GM18511 (cell line): ENCODE data around the gene G3BP2.
"Not testable (repeated sequence)": the region's sequence is repeated elsewhere in the genome, so short reads cannot be mapped to it uniquely, and the experiment has no call there.

ENCODE experiments used
- ATAC-seq: cut with Tn5 transposase; IDR thresholded peaks from one replicate; pipeline ENCODE4 v1.9.1; 2021; ENCODE audit warnings: mild to moderate bottlenecking, moderate library complexity; ENCODE audit not compliant: unreplicated experiment

The G3BP2 gene

GRCh38 chr4:75685546-75686189 is 12.5 kb upstream of the G3BP2 start:
- no peak for ATAC-seq

- ATAC-seq, result no peak
These were observed 10.4 kb upstream of the G3BP2 start for GRCh38 chr4:75683482-75684155.

- no peak for ATAC-seq
These were observed 6.8 kb upstream of the G3BP2 start for GRCh38 chr4:75679876-75680575.

GRCh38 chr4:75678965-75679364 is 5.8 kb upstream of the G3BP2 start:
- no peak for ATAC-seq

DNA sequence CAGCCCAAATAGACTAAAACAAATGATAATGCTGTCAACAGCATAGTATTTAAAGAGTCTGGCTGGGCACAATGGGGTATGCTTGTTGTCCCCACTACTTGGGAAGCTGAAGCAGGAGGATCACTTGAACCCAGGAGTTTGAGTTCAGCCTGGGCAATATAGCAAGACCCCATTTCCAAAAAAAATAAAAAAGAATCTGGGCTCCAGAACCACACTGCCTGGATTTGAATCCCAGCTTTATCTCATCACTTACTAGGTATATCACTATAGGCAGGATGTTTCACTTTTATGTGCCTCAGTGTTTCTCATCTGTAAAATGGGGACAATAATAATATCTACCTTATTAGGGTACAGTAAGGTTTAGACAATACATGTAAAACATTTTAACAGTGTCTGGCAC is 5.3 kb upstream of the G3BP2 start:
- no peak for ATAC-seq

DNA sequence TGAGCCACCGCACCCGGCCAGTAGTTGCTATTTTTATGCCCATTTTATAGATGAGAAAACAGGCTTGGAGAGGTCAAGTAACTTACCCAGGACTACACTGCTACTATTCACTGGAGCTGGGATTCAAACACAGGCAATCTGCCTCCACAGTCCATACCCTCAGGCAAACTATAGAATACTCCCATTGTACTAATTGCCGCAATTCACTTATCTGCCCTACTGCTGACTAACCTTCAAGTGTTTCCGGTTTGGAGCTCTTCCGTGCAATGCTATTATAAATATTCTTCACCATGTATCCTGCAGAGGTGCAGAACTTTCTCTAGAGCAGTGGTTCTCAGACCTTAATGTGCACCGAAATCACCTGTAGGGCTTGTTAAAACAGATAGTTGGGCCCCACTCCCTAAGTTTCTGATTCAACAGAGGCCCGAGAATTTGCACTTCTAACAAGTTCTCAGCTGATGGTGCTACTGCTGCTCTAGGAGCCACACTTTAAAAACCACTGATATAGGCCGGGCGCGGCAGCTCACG is 1.9 kb upstream of the G3BP2 start:
- ATAC-seq, result no peak

GRCh38 chr4:75673959-75674328 is 733 bp upstream of the G3BP2 start:
- ATAC-seq, result no peak

DNA sequence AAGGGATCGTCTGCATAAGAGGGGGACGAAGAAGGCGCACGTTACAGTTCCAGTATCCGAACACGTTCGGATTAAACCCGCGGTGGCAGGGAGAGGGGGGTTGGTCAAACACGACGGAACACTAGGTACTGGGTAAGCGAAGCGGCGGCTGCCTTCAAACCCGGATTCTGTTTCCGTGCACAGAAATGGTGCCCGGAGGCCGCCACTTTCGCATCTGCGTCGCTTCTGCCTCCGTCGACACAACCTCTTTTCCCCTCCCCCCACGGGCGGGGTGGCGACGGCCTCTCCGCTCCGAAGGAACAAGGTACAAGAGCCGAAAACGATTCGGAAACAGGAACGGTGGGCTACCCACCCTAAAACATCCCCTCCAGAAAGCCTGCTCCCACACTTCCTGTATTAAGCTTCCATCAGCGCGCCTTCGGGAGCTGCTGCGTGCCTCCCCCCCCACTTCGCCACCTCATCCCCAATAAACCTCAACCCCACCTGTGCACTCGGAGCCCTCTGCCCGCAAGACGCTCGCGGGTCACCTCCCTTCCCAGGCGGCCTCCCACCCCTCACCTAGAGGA is 667 bp downstream of the G3BP2 start:
- peak; percentile 35 for ATAC-seq

DNA sequence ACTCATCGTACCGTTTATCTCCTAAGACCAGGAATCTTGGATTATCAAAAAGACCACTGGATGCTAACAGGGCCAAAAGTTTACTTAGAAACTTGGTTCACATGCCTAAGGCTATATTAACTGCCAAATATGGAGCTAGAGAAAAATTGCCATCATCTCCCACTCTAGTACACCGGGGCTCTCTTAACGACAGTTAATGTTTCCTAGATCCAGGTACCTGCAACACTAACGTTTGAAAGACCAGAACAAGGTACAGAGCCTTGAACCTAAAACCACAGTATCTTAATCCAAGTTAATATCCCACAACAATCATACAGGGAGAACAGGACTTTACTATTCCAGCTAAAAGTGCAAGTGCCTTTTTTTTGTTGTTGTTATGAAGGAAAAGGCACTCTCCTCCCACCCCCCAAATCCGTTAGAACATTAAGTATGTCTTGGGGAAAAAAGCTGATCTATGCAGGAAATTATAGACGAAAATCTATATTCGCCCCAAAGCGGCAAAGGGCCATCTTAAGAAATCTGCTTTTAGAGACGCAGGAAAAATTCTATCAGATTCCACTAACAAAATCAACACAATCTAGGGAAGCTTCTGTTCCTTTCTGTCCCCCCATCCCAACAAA is 1.3 kb downstream of the G3BP2 start:
- no peak for ATAC-seq

DNA sequence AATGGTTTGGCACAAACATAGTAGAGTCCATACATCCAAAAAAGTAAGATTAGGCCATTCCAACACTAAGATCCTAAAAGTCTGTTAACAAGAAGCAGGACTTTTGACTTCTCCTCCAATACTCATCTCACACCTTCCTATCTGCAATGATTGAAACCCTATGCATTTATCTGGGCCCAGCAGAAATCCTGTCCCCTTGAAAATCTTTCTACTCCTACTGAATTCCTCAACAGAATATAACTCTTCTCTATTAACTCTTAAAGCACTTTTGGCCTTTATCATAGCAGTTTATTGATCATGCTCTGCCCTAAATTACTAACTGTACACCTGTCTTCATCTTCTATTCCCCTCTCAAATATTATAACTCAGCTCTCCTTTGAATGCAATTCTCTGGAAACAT is 4.6 kb downstream of the G3BP2 start:
- no peak for ATAC-seq

- ATAC-seq, result not testable (repeated sequence)
These were observed 5.6 kb downstream of the G3BP2 start for GRCh38 chr4:75667636-75668035.

DNA sequence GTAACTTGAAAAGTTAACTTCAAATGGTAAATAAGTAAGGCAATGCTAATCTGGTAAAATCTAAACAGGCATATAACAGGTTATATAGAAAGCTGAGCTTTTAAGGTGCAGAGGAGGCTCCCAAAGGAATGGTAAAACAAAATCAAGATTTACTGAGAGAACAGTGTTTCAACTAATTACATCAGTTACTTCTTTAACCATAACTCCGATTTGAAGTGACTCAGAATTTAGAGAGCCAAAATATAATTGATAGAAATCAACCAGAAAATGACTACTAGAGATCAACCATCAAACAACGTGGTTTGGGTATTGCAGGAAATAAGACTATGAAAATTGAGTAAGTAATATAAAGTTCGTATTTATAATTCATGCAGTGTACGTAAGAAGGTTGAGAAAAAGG is 6.9 kb downstream of the G3BP2 start:
- no peak for ATAC-seq

DNA sequence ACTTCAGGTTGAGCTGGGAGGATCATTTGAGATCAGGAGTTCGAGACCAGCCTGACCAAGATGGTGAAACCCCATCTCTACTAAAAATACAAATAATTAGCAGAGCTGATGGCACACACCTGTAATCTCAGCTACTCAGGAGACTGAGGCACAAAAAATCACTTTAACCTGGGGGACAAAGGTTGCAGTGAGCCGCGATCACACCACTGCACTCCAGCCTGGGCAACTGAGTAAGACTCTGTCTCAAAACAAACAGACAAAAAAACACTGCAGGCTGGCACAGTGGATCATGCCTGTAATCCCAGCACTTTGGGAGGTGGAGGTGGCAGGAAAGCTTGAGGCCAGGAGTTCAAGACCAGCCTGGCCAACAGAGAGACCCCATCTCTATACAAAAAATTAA is 8.6 kb downstream of the G3BP2 start:
- not testable (repeated sequence) for ATAC-seq

DNA sequence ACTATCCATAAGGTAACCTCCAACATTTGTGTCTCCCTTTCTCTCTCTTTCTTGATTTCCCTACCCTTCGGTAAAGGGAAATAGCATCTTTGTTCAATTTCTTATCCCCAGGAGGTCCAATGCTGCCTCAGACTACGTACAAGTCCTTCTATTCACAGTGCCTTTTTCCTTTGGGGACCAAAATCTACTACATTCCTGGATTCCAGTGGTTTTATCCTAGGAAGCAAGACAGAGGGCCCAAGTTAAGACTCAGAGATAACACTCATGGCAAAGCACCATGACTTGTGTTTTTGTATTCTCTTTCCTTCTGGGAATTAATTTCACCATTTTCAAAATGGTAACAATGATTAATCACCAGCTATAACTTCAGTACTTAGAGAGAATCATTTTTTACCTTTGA is 10.6 kb downstream of the G3BP2 start:
- no peak for ATAC-seq

DNA sequence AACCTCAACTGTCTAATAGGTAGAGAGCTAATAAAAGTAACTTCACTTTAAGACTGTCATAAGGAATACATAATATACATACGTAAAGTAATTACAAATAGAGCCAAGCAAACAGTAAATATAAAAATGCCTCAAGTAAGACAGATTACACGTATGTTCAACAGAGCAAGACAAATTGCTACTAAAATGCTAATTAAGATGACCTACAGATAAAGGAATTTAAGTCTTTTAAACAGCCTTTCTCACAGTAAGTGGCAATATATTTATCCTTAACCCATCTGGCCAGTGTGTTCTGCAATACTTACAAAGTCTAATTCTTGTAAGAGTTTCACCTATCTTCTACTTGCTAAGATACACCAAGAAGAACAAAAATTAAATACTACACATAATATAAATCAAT is 12.7 kb downstream of the G3BP2 start:
- ATAC-seq, result no peak

DNA sequence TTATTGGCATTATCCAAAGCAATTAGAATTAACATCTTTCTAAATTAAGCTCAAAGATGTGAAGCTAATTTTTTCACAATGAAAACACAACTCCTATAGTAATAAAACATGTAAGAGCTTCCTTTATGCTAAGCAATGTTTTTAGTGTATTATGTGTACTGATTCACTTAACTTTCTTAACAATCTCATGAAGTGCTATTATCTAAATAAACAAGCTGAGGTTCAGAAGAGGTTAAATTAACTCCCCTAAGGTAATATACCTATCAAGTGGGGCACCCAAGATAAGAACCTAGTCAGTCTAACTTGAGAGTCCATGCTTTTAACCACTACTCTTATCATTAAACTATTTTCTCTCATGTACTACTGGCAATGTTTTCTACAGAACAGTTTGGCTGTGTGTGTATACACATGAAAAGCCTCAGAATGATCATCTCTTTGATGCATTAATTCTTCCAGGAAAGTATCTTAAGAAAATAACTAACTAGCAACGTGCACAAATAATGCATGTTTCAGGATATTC is 13.6 kb downstream of the G3BP2 start:
- no peak for ATAC-seq

DNA sequence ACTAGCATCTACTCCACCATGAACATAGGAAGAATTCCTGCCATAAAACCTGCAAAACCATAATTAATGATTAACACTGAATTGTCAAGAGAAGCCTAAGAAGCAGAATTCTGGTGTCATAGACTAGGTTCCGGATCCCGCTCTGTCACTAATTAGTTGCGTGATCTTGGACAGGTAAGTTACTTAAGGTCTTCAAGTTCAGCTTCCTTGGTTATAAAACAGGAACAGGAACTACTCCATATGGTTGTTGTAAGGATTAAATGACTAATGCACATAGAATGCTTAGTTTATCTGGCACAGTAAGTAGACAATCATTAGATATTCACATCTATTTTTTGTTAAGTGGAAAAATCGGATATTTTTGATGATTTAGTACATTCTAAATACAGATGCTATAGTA is 14.3 kb downstream of the G3BP2 start:
- no peak for ATAC-seq

DNA sequence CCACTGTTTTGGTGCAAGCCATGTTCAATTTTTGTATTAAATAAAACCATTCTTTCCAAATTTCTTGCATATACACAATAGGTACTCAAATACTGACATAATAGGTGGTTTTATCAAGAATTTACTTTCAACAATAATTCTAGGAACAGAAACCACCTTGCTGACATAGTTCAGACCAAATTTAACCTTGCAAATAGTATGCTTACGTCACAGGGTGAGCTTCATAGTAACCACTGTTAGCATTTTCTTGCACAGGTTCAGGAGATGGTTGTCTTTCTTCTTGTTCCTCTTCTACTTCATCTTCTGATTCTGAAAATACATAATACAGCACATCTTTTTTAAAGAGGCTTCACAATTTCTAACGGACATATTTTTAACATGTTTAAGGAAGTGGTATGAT is 17.6 kb downstream of the G3BP2 start:
- peak; percentile 83 for ATAC-seq

DNA sequence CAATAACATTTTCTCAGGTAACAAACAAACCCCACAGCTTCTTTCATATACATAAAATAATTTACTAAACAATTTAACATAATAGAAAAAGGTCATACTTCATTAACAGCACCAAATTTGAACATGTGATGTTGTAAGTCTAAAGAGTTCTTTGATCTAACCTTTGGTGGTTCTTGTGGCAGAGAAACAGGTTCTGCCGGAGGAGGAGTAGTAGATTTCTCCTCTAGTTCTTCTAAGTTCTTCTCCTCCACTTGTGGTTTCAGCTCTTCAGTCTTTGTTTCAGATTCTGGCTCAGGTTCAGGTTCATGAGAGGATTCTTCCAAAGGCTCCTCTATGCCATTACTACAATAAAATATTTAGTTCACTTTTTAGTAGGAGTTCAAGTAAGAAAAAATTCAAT is 18.3 kb downstream of the G3BP2 start:
- ATAC-seq, result no peak

DNA sequence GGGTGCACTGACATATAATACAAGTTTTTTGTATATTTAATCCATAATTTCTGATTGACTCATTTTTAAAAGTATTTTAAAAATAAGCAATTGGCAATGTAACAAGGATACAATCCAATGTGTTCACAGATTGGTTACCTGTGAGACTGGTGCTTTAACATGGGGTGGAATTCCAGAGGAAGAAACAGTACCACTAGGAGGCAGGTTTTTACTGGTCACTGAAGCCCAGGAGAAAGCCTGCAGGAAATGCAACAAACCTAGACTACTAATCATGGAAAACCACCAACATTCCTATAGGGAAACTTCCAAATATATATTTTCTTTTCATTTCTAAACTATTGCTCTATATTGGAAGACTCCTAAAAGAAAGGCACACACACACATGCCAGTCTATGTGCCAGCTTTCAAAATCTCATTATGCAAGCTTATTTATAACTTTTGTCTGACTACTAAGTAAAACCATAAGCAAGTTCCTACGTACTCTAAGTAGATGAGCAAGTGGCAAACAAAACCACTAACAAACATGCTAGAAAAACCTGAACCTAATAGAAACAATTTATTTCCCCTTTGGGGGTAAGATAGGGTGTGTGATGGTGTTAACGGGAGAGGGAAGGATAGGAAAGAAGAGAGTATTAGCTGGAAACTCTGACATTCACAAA is 19.2 kb downstream of the G3BP2 start:
- ATAC-seq, result no peak

DNA sequence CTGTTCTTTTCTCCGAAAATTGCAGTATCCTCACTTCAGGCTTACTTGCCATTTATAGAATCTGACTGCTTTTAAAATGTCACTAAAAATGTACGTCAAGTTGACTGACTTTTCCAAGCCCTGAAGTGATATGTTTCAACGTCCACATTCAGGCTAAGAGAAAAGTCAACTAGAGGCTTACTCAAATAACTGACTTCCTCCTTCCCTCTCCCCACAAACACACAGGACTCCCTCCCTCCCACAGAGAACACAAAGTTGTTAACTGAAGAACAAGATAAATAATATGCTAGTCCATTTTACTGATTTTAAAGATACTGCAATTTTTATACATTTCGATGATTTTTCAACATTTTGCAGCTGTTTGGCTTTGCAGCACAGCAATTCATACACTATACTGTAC is 29.1 kb downstream of the G3BP2 start:
- no peak for ATAC-seq
